ENCODE results near the gene LTK. TPM values are rescaled to one million over a fixed set of nuclear protein-coding genes. Genes with fewer than 3 reads are reported as not detected.

Gene LTK
- polyA plus RNA-seq, 3 donors = 0.12 TPM; not detected in 2

DNA sequence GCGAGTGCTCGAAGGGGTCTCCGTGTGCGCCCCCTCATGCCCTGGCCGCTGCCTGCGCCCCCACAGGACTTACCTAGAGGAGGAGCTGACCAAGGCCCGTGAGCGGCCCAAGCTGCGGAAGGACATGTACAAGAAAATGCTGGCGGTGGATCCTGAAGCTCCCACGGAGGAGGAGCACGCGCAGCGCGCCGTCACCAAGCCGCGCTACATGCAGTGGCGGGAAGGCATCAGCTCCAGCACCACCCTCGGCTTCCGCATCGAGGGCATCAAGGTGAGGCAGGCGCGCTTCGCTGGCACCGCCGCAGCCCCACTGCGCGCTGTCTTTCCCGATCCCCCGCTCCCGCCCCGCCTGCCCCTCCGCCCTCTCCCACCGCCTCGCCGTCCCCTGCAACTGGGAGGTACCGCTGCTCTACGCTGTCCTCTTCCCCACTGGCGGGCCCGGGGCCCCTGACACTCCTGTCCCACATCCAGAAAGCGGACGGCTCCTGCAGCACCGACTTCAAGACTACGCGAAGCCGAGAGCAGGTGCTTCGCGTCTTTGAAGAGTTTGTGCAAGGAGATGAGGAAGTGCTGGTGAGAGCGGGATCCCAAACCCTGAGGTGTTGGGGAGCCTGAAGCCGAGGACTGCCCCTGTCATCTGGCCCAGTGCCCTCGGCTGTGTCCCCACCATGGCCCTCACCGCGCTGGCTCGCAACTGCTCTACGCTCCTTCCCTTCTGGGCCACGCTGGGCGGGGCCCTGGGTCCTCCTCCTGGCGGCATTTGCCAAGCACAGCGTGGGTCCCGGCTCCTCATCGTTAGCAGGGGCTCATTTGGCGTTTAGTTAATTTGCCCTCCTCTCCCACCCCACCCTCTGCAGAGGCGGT, 11.5 kb downstream of the LTK start:
- peaks cover 4 to 10% of the 10 kb centered on the region in 2 donors for H3K36me3 Mint-ChIP-seq
- no peak overlapping the region for H3K27ac ChIP-seq (ENCODE audit: low read depth in 1 of 2, low read length in 2 of 2)
- peak overlapping the region; percentile 77 for H3K4me2 ChIP-seq (replicated peaks; ENCODE audit: extremely low read depth, low read length, poor library complexity, severe bottlenecking)
- H3K4me1 Mint-ChIP-seq = peaks cover 28% of the 10 kb centered on the region
- H3K27me3 ChIP-seq (ENCODE audit: control insufficient read depth in 2 of 2, insufficient read depth in 2 of 2, low read length in 2 of 2) = peaks cover 29 to 73% of the 10 kb centered on the region in 2 donors
- TF ChIP-seq, protein P1, sequence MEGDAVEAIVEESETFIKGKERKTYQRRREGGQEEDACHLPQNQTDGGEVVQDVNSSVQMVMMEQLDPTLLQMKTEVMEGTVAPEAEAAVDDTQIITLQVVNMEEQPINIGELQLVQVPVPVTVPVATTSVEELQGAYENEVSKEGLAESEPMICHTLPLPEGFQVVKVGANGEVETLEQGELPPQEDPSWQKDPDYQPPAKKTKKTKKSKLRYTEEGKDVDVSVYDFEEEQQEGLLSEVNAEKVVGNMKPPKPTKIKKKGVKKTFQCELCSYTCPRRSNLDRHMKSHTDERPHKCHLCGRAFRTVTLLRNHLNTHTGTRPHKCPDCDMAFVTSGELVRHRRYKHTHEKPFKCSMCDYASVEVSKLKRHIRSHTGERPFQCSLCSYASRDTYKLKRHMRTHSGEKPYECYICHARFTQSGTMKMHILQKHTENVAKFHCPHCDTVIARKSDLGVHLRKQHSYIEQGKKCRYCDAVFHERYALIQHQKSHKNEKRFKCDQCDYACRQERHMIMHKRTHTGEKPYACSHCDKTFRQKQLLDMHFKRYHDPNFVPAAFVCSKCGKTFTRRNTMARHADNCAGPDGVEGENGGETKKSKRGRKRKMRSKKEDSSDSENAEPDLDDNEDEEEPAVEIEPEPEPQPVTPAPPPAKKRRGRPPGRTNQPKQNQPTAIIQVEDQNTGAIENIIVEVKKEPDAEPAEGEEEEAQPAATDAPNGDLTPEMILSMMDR (IDR thresholded peaks at IDR 0.05) = no peak
- peak overlapping the region; percentile 33 for H3K9ac ChIP-seq (ENCODE audit: insufficient read depth, low read length, poor library complexity, severe bottlenecking)
- no peaks in the 10 kb centered on the region for H4K20me1 ChIP-seq (ENCODE audit: insufficient read depth, low read length)
- peak overlapping the region; percentile 11 to 70 (median 27) for H3K4me3 ChIP-seq (replicated peaks in 1 of 3; ENCODE audit: low read depth in 2 of 3, low read length in 3 of 3)
- H3K79me2 ChIP-seq (ENCODE audit: insufficient read depth, low read length) = no peaks in the 10 kb centered on the region
- H3K36me3 ChIP-seq (replicated peaks in 1 of 2; ENCODE audit: control insufficient read depth in 1 of 2, insufficient read depth in 2 of 2, low read length in 2 of 2) = no peaks in the 10 kb centered on the region
- H3K27ac Mint-ChIP-seq = no peak overlapping the region
- peaks cover 63 to 76% (median 73%) of the 10 kb centered on the region in 3 donors for H3K27me3 Mint-ChIP-seq (ENCODE audit: low read depth in 3 of 3)
- H2AFZ ChIP-seq (ENCODE audit: insufficient read depth, low read depth, low read length, poor library complexity, severe bottlenecking) = peak overlapping the region; percentile 62
- H3K4me1 ChIP-seq (ENCODE audit: control insufficient read depth in 1 of 2, insufficient read depth in 2 of 2, low read length in 2 of 2) = peaks cover 24 to 29% of the 10 kb centered on the region in 2 donors
- peak in 1 of 3 donors; percentile 27 for DNase-seq
- intact Hi-C loops (cut with micrococcal nuclease) = no loop called here
- H3K9me3 ChIP-seq (replicated peaks in 1 of 2; ENCODE audit: control insufficient read depth in 1 of 2, insufficient read depth in 1 of 2, low read length in 2 of 2) = peaks cover 0 to 4% of the 10 kb centered on the region in 2 donors
- peak overlapping the region; percentile 72 to 88 for H3K4me3 Mint-ChIP-seq
- 2% methylated on average over 51 of the region's 64 CpGs for WGBS (ENCODE audit: insufficient coverage)
- H3K9me3 Mint-ChIP-seq = peaks cover 0 to 24% (median 4%) of the 10 kb centered on the region in 7 donors

DNA sequence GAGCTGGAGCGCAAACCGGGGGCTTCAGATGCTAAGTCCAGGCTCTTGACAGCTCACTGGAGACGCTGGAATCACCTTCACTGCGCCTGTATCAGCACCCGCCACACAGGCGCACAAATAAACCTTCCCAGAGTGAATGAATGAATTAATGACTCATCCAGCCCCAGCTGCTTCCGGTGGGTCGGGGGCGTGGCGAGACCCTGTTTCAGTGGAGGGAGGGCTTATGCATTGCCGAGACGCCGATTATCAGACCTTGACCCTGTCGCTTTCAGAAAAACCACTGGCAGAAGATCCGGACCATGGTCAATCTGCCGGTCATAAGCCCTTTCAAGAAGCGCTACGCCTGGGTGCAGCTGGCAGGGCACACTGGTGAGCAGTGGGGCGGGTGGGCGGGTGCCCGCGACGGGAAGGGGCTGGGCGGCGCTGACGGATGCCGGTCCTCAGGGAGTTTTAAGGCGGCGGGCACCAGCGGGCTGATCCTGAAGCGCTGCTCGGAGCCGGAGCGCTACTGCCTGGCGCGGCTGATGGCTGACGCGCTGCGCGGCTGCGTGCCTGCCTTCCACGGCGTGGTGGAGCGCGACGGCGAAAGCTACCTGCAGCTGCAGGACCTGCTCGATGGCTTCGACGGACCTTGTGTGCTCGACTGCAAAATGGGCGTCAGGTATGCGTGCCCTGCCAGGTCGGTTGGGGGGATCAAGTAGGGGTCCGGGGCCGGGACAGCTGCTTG, 12.3 kb downstream of the LTK start:
- H3K4me3 ChIP-seq (replicated peaks in 1 of 3; ENCODE audit: low read depth in 2 of 3, low read length in 3 of 3) = peak overlapping the region in 1 of 3 experiments; percentile 70
- Mint-ChIP-seq H3K27ac (peak overlapping the region in 1 of 7 donors; percentile 11), H3K36me3 (peaks cover 4 to 10% of the 10 kb centered on the region in 2 donors), H3K4me1 (peaks cover 28% of the 10 kb centered on the region), H3K27me3 (ENCODE audit: low read depth in 3 of 3) (peaks cover 71 to 81% (median 79%) of the 10 kb centered on the region in 3 donors), H3K4me3 (peak overlapping the region; percentile 72 to 88), H3K9me3 (peaks cover 0 to 26% (median 4%) of the 10 kb centered on the region in 7 donors)
- TF ChIP-seq, protein P1 (IDR thresholded peaks at IDR 0.05) = no peak
- DNase-seq = no peak
- peak overlapping the region; percentile 62 for H2AFZ ChIP-seq (ENCODE audit: insufficient read depth, low read depth, low read length, poor library complexity, severe bottlenecking)
- intact Hi-C loops (cut with micrococcal nuclease) = no loop called here
- H3K36me3 ChIP-seq (replicated peaks in 1 of 2; ENCODE audit: control insufficient read depth in 1 of 2, insufficient read depth in 2 of 2, low read length in 2 of 2) = no peaks in the 10 kb centered on the region
- H3K4me1 ChIP-seq (ENCODE audit: control insufficient read depth in 1 of 2, insufficient read depth in 2 of 2, low read length in 2 of 2) = peaks cover 24 to 29% of the 10 kb centered on the region in 2 donors
- H3K9me3 ChIP-seq (replicated peaks in 1 of 2; ENCODE audit: control insufficient read depth in 1 of 2, insufficient read depth in 1 of 2, low read length in 2 of 2) = peaks cover 0 to 4% of the 10 kb centered on the region in 2 donors
- H3K79me2 ChIP-seq (ENCODE audit: insufficient read depth, low read length) = no peaks in the 10 kb centered on the region
- H3K27me3 ChIP-seq (ENCODE audit: control insufficient read depth in 2 of 2, insufficient read depth in 2 of 2, low read length in 2 of 2) = peaks cover 37 to 81% of the 10 kb centered on the region in 2 donors
- no peaks in the 10 kb centered on the region for H4K20me1 ChIP-seq (ENCODE audit: insufficient read depth, low read length)
- peak overlapping the region; percentile 77 for H3K4me2 ChIP-seq (replicated peaks; ENCODE audit: extremely low read depth, low read length, poor library complexity, severe bottlenecking)
- no peak overlapping the region for H3K9ac ChIP-seq (ENCODE audit: insufficient read depth, low read length, poor library complexity, severe bottlenecking)
- H3K27ac ChIP-seq (ENCODE audit: low read depth in 1 of 2, low read length in 2 of 2) = no peak overlapping the region
- WGBS (ENCODE audit: insufficient coverage) = 1% methylated on average over 50 of the region's 56 CpGs

All from CD14-positive monocyte (primary cell).